B cell (primary cell): ENCODE measurements around the gene NAPG. TPM values are rescaled to one million over a fixed set of nuclear protein-coding genes. Genes with fewer than 3 reads are reported as not detected.

ENCODE experiments used
- ATAC-seq: fragments of 200-7000 bp; cut with Tn5 transposase; one replicate; pipeline ENCODE4 v1.10.0; 2021; ENCODE audit warnings: low read depth, mild to moderate bottlenecking, moderate number of reproducible peaks, moderate library complexity
- CTCF ChIA-PET: fragments of 350-600 bp; sonication (Branson Sonifier 250); formaldehyde crosslinking; loops from one replicate; lab custom pipeline; 2021; ENCODE audit warnings: antibody characterized with exemption, inconsistent platforms; lab: Charles Lee
- POLR2A ChIA-PET: fragments of 350-600 bp; sonication (Branson Sonifier 250); formaldehyde crosslinking; loops from one replicate; lab custom pipeline; 2021; ENCODE audit warnings: antibody characterized with exemption; lab: Charles Lee
- DNase-seq: peaks from one replicate; pipeline ENCODE4 v3.0.0; 2013
- H2AFZ ChIP-seq: 2 replicates; pipeline ENCODE4 v1.6.1; 2012; ENCODE audit warnings: mild to moderate bottlenecking, low read depth, low read length; ENCODE audit not compliant: insufficient read depth, poor library complexity, severe bottlenecking
- H3K27ac ChIP-seq, 2 donors: 1 replicate in 1 of 2; 2 replicates in 1 of 2; pipeline ENCODE4 v1.5.1; 2012 to 2013; ENCODE audit warnings: low read length in 2 of 2, mild to moderate bottlenecking in 2 of 2, moderate library complexity in 1 of 2
- H3K27me3 ChIP-seq, 4 experiments: fragments of 200-600 bp in 1 of 4; sonication (generic) in 1 of 4; replicated peaks in 1 of 4; 1 replicate in 2 of 4; 2 replicates in 2 of 4; pipeline versions ENCODE4 v1.6.1 to v1.7.0; 2013 to 2016; ENCODE audit warnings: low read length in 3 of 4, mild to moderate bottlenecking in 2 of 4, mixed read lengths in 1 of 4, moderate library complexity in 1 of 4; ENCODE audit not compliant: insufficient read depth in 4 of 4, control insufficient read depth in 3 of 4; ENCODE audit errors: control extremely low read depth in 1 of 4
- H3K36me3 ChIP-seq, 2 experiments: replicated peaks in 1 of 2; 1 replicate in 1 of 2; 2 replicates in 1 of 2; pipeline versions ENCODE4 v1.6.1 to v1.7.1; 2013; ENCODE audit warnings: low read length in 1 of 2; ENCODE audit not compliant: insufficient read depth in 2 of 2, control insufficient read depth in 1 of 2; ENCODE audit errors: control extremely low read depth in 1 of 2, extremely low read depth in 1 of 2
- H3K4me1 ChIP-seq, 2 donors: fragments of 200-600 bp in 1 of 2; sonication (generic) in 1 of 2; 1 replicate in 1 of 2; 2 replicates in 1 of 2; pipeline versions ENCODE4 v1.5.1 to v1.6.1; 2013 to 2017; ENCODE audit warnings: low read length in 2 of 2; ENCODE audit not compliant: control insufficient read depth in 2 of 2, insufficient read depth in 2 of 2
- H3K4me2 ChIP-seq: replicated peaks from 2 replicates; pipeline ENCODE3; 2012; ENCODE audit warnings: mild to moderate bottlenecking, low read depth, low read length; ENCODE audit not compliant: poor library complexity, severe bottlenecking
- H3K4me3 ChIP-seq, 5 experiments: fragments of 200-600 bp in 1 of 5; sonication (generic) in 1 of 5; 1 replicate in 3 of 5; 2 replicates in 2 of 5; pipeline versions ENCODE4 v1.5.1 to v1.7.0; 2011 to 2016; ENCODE audit warnings: low read length in 4 of 5, mild to moderate bottlenecking in 4 of 5, low read depth in 2 of 5, control low read depth in 1 of 5, moderate library complexity in 1 of 5; ENCODE audit not compliant: insufficient read depth in 1 of 5; ENCODE audit errors: control extremely low read depth in 1 of 5, extremely low read depth in 1 of 5
- H3K79me2 ChIP-seq: fragments of 200-600 bp; sonication (generic); one replicate; pipeline ENCODE4 v1.6.0; 2016; ENCODE audit warnings: low read length; ENCODE audit not compliant: control insufficient read depth, insufficient read depth
- H3K9ac ChIP-seq: fragments of 200-600 bp; sonication (generic); 2 replicates; pipeline ENCODE4 v1.6.1; 2017; ENCODE audit warnings: mild to moderate bottlenecking, low read length, moderate library complexity
- H3K9me3 ChIP-seq, 3 donors: one replicate each; pipeline versions ENCODE4 v1.6.1 to v1.7.1; 2013; ENCODE audit warnings: low read length in 2 of 3; ENCODE audit not compliant: control insufficient read depth in 2 of 3, insufficient read depth in 1 of 3; ENCODE audit errors: control extremely low read depth in 1 of 3
- H4K20me1 ChIP-seq: 2 replicates; pipeline ENCODE4 v1.6.0; 2012; ENCODE audit warnings: mild to moderate bottlenecking, low read length; ENCODE audit not compliant: insufficient read depth, control insufficient read depth, poor library complexity, severe bottlenecking
- H3K27ac Mint-ChIP-seq: one replicate; pipeline ENCODE4 v1.8.0; 2021; ENCODE audit warnings: mixed read lengths
- H3K27me3 Mint-ChIP-seq: one replicate; pipeline ENCODE4 v1.8.0; 2021; ENCODE audit warnings: mixed read lengths
- H3K4me1 Mint-ChIP-seq: one replicate; pipeline ENCODE4 v1.8.0; 2021; ENCODE audit warnings: mixed read lengths
- H3K4me3 Mint-ChIP-seq: one replicate; pipeline ENCODE4 v1.8.0; 2021; ENCODE audit warnings: mixed read lengths
- H3K9me3 Mint-ChIP-seq: one replicate; pipeline ENCODE4 v1.8.0; 2022; ENCODE audit warnings: mixed read lengths; ENCODE audit not compliant: insufficient read depth
- CTCF ChIP-seq: fragments of 200-600 bp; IDR thresholded peaks from one replicate; pipeline ENCODE4 v1.8.0; 2022; ENCODE audit warnings: antibody characterized with exemption, mild to moderate bottlenecking
- EZH2 ChIP-seq: IDR thresholded peaks from 2 replicates; pipeline ENCODE4 v1.6.1; 2012; ENCODE audit warnings: borderline replicate concordance, low read depth, mild to moderate bottlenecking, moderate library complexity, low read length; ENCODE audit not compliant: insufficient read depth, poor library complexity, severe bottlenecking
- WGBS: methylation state at CpG from one replicate; pipeline ENCODE4 v1.1.5; 2013; ENCODE audit warnings: missing lambda C conversion rate; ENCODE audit not compliant: insufficient coverage; 5-methylcytosine and 5-hydroxymethylcytosine counted together
- intact Hi-C: fragments of 100-400 bp; cut with micrococcal nuclease; formaldehyde crosslinking; loops from one replicate; pipeline ENCODE4 v1.10.0; 2022
- polyA plus RNA-seq: library from polyadenylated mRNA; depleted of rRNA; stranded (reverse); fragments of >200 nt; gene quantifications from 2 replicates; pipeline ENCODE4 v1.2.3, GENCODE V29; 2012
- total RNA-seq, 2 donors: library from RNA; stranded (reverse); fragments of 120-200 nt in 1 of 2; gene quantifications; 1 replicate in 1 of 2; 2 replicates in 1 of 2; pipeline versions ENCODE4 v1.2.3 to v1.2.4, GENCODE V29; 2013 to 2022

Gene NAPG
- total and polyA plus RNA-seq, 2 donors (not counting 1 experiment from before 2014, with no cell fraction given) = 9.4 to 31.8 TPM

GRCh38 chr18:10521566-10521965, 4.3 kb upstream of the NAPG start:
- Histone ChIP-seq H3K4me3 (no peak overlapping the region), H3K27ac (no peak overlapping the region), H3K79me2 (peaks cover 4% of the 10 kb centered on the region), H2AFZ (no peak overlapping the region), H3K9ac (no peak overlapping the region), H3K9me3 (peaks cover 0 to 4% (median 0%) of the 10 kb centered on the region in 3 donors), H3K36me3 (no peaks in the 10 kb centered on the region), H3K27me3 (peaks cover 0 to 3% (median 1%) of the 10 kb centered on the region in 4 experiments), H3K4me1 (peaks cover 11 to 16% of the 10 kb centered on the region in 2 donors), H4K20me1 (no peaks in the 10 kb centered on the region), H3K4me2 (no peak overlapping the region)
- peaks cover 4% of the 10 kb centered on the region for H3K9me3 Mint-ChIP-seq
- no peak for TF ChIP-seq CTCF
- TF ChIP-seq EZH2 = no peak
- intact Hi-C loops = loop anchor here (5.0 to 10.0 kb wide), 4 partner anchors 39 to 1917 kb away; partner anchors contain the start of genes PPP4R1, RAB12 and RAB31
- 94% methylated on average over 8 of the region's 8 CpGs for WGBS
- H3K27ac Mint-ChIP-seq = no peak overlapping the region
- ATAC-seq (no peak), DNase-seq (no peak)
- ChIA-PET CTCF (interaction anchor here (1.2 to 2.6 kb wide), 5 partner anchors 31 to 551 kb away, joined by 3 to 28 read pairs (median 3); no protein-coding TSS in a partner anchor), POLR2A (no interaction called here)
- H3K4me3 Mint-ChIP-seq = no peak overlapping the region
- H3K4me1 Mint-ChIP-seq = peaks cover 19% of the 10 kb centered on the region
- H3K27me3 Mint-ChIP-seq = peaks cover 16% of the 10 kb centered on the region

- CTCF ChIA-PET = interaction anchor here (1.0 to 2.6 kb wide), 6 partner anchors 32 to 552 kb away, joined by 3 to 28 read pairs (median 4); no protein-coding TSS in a partner anchor
- peaks cover 15% of the 10 kb centered on the region for H3K79me2 ChIP-seq
- no peak overlapping the region for H3K27ac Mint-ChIP-seq
- TF ChIP-seq CTCF (no peak), EZH2 (no peak)
- no peak overlapping the region for H3K4me3 Mint-ChIP-seq
- peaks cover 27% of the 10 kb centered on the region for H3K4me1 Mint-ChIP-seq
- POLR2A ChIA-PET = no interaction called here
- no peaks in the 10 kb centered on the region for H3K27me3 ChIP-seq
- DNase-seq = no peak
- peaks cover 0 to under 1% (median 0%) of the 10 kb centered on the region in 3 donors for H3K9me3 ChIP-seq
- no peak overlapping the region for H2AFZ ChIP-seq
- intact Hi-C loops = loop anchor here (5.0 to 10.0 kb wide), 4 partner anchors 40 to 1918 kb away; partner anchors contain the start of genes PPP4R1, RAB12 and RAB31
- H3K4me3 ChIP-seq = no peak overlapping the region
- H3K4me1 ChIP-seq = peaks cover 17 to 25% of the 10 kb centered on the region in 2 donors
- H3K36me3 ChIP-seq = no peaks in the 10 kb centered on the region
- no peak for ATAC-seq
- no peak overlapping the region for H3K4me2 ChIP-seq
- no peak overlapping the region for H3K27ac ChIP-seq
- H3K9me3 Mint-ChIP-seq = no peaks in the 10 kb centered on the region
- 100% methylated on average over 2 of the region's 2 CpGs for WGBS
- H3K27me3 Mint-ChIP-seq = peaks cover 13% of the 10 kb centered on the region
- H4K20me1 ChIP-seq = peaks cover 4% of the 10 kb centered on the region
- no peak overlapping the region for H3K9ac ChIP-seq
Observed at GRCh38 chr18:10522574-10522973, 3.3 kb upstream of the NAPG start.
